HCT116 (cell line): ENCODE measurements around the gene C20orf204. TPM values are rescaled to one million over a fixed set of nuclear protein-coding genes. Genes with fewer than 3 reads are reported as not detected.
"Not testable (repeated sequence)": the region's sequence is repeated elsewhere in the genome, so short reads cannot be mapped to it uniquely, and the experiment has no call there.

Experiments
- ATAC-seq: fragments of 200-7000 bp; cut with Tn5 transposase; 2 replicates; pipeline ENCODE4 v1.9.1; 2020; ENCODE audit warnings: mild to moderate bottlenecking, moderate library complexity
- BruUV-seq: library from RNA; stranded (reverse); fragments of 400-500 nt; replicated peaks from 2 replicates; lab custom pipeline; 2021; lab: Mats Ljungman, UMichigan
- CTCF ChIA-PET: fragments of 300-600 bp; sonication (Branson Sonifier 250); formaldehyde crosslinking; loops from one replicate; lab custom pipeline; 2021; ENCODE audit warnings: antibody characterized with exemption; lab: Charles Lee
- POLR2A ChIA-PET: fragments of 300-600, 350-600 bp; sonication (Branson Sonifier 250); formaldehyde crosslinking; loops from one replicate; lab custom pipeline; 2021; ENCODE audit warnings: antibody characterized with exemption; lab: Charles Lee
- RAD21 ChIA-PET, 2 experiments: fragments of 300-600 bp; sonication (Branson Sonifier 250); formaldehyde crosslinking; loops; one replicate each; lab custom pipeline; 2023; ENCODE audit warnings: low total read pairs in 2 of 2; ENCODE audit not compliant: uncharacterized antibody in 2 of 2, unreplicated experiment in 2 of 2, low non-redundant PET in 1 of 2; lab: Charles Lee
- DNase-seq: peaks from one replicate; pipeline ENCODE4 v3.0.0-alpha.2; 2010; ENCODE audit warnings: low read depth, low spot score
- H2AFZ ChIP-seq: fragments of 200-600 bp; shearing (Covaris generic), sonication (generic); 2 replicates; pipeline ENCODE4 v1.6.1; 2017; ENCODE audit warnings: low read depth, mixed run types, mixed read lengths, antibody characterized with exemption, low read length; ENCODE audit not compliant: poor library complexity, severe bottlenecking
- H3K27ac ChIP-seq: 2 replicates; pipeline ENCODE4 v1.5.1; 2012; ENCODE audit warnings: low read depth, low read length
- H3K27me3 ChIP-seq: fragments of 200-600 bp; sonication (generic); 2 replicates; pipeline ENCODE4 v1.6.1; 2016; ENCODE audit warnings: mixed run types, low read length, mixed read lengths; ENCODE audit not compliant: insufficient read depth
- H3K36me3 ChIP-seq, 2 experiments: fragments of 200-500 bp in 1 of 2; fragments of 200-600 bp in 1 of 2; sonication (Bioruptor generic) in 1 of 2; sonication (generic) in 1 of 2; 2 replicates each; pipeline versions ENCODE4 v1.5.1 to v1.6.1; 2014 to 2016; ENCODE audit warnings: low read length in 2 of 2, inconsistent platforms in 1 of 2, mixed read lengths in 1 of 2, mixed run types in 1 of 2; ENCODE audit not compliant: insufficient read depth in 2 of 2, control insufficient read depth in 1 of 2
- H3K4me1 ChIP-seq, 2 experiments: fragments of 200-600 bp in 1 of 2; sonication (generic) in 1 of 2; 2 replicates each; pipeline versions ENCODE4 v1.5.1 to v1.6.1; 2012 to 2017; ENCODE audit warnings: low read length in 2 of 2, inconsistent platforms in 1 of 2, mild to moderate bottlenecking in 1 of 2, mixed read lengths in 1 of 2, mixed run types in 1 of 2, moderate library complexity in 1 of 2; ENCODE audit not compliant: insufficient read depth in 2 of 2, control insufficient read depth in 1 of 2
- H3K4me2 ChIP-seq: fragments of 200-600 bp; sonication (generic); 2 replicates; pipeline ENCODE4 v1.6.1; 2017; ENCODE audit warnings: mixed run types, low read length, mixed read lengths
- H3K4me3 ChIP-seq, 2 experiments: fragments of 200-600 bp in 1 of 2; sonication (generic) in 1 of 2; replicated peaks in 1 of 2; 2 replicates each; pipeline ENCODE4 v1.5.1; 2011 to 2016; ENCODE audit warnings: low read length in 2 of 2, control low read depth in 1 of 2, low read depth in 1 of 2, mild to moderate bottlenecking in 1 of 2, mixed read lengths in 1 of 2, mixed run types in 1 of 2
- H3K79me2 ChIP-seq: fragments of 200-600 bp; sonication (generic); 2 replicates; pipeline ENCODE4 v1.6.1; 2017; ENCODE audit warnings: mild to moderate bottlenecking, mixed run types, low read length, moderate library complexity, mixed read lengths; ENCODE audit not compliant: insufficient read depth
- H3K9ac ChIP-seq: fragments of 200-600 bp; sonication (generic); 2 replicates; pipeline ENCODE4 v1.6.1; 2016; ENCODE audit warnings: low read length, mixed read lengths
- H3K9me2 ChIP-seq: fragments of 200-600 bp; sonication (generic), shearing (Covaris generic); 2 replicates; pipeline ENCODE4 v1.6.1; 2017; ENCODE audit warnings: mixed run types, mild to moderate bottlenecking, moderate library complexity; ENCODE audit not compliant: insufficient read depth
- H3K9me3 ChIP-seq, 2 experiments: fragments of 200-500 bp in 1 of 2; fragments of 200-600 bp in 1 of 2; sonication (Bioruptor generic) in 1 of 2; sonication (generic) in 1 of 2; 2 replicates each; pipeline ENCODE4 v1.6.1; 2014 to 2017; ENCODE audit warnings: low read length in 2 of 2, mixed read lengths in 2 of 2, inconsistent platforms in 1 of 2, low read depth in 1 of 2, mild to moderate bottlenecking in 1 of 2, mixed run types in 1 of 2, moderate library complexity in 1 of 2; ENCODE audit not compliant: control insufficient read depth in 1 of 2, insufficient read depth in 1 of 2
- H4K20me1 ChIP-seq: fragments of 200-600 bp; sonication (generic), shearing (Covaris generic); 2 replicates; pipeline ENCODE4 v1.6.1; 2017; ENCODE audit warnings: mixed run types, mild to moderate bottlenecking, moderate library complexity; ENCODE audit not compliant: insufficient read depth
- ELF1 ChIP-seq: IDR thresholded peaks from 2 replicates; pipeline ENCODE4 v1.6.1; 2012; ENCODE audit warnings: low read depth, borderline replicate concordance
- EZH2 ChIP-seq: fragments of 200-600 bp; sonication (generic); IDR thresholded peaks from 2 replicates; pipeline ENCODE4 v1.6.1; 2017; ENCODE audit warnings: antibody characterized with exemption, mixed run types
- REST ChIP-seq: IDR thresholded peaks from 2 replicates; pipeline ENCODE4 v1.6.1; 2012; ENCODE audit warnings: low read depth
- SRF ChIP-seq: IDR thresholded peaks from 2 replicates; pipeline ENCODE4 v1.6.1; 2012; ENCODE audit warnings: low read depth
- YY1 ChIP-seq: IDR thresholded peaks from 2 replicates; pipeline ENCODE4 v1.6.1; 2011; ENCODE audit warnings: low read length, low read depth, moderate library complexity, mild to moderate bottlenecking; ENCODE audit not compliant: insufficient replicate concordance; ENCODE audit errors: extremely low read depth
- ZNF274 ChIP-seq: fragments of 200-500 bp; sonication (Bioruptor generic); IDR thresholded peaks from 2 replicates; pipeline ENCODE4 v1.6.1; 2014; ENCODE audit warnings: mild to moderate bottlenecking, low read depth, low read length, inconsistent platforms
- intact Hi-C: fragments of 100-400 bp; cut with micrococcal nuclease; formaldehyde crosslinking; loops from 2 replicates; pipeline ENCODE4 v1.10.0; 2022
- total RNA-seq: library from RNA; stranded (reverse); gene quantifications from one replicate; pipeline ENCODE4 v1.2.1, GENCODE V29; 2021; ENCODE audit not compliant: unreplicated experiment
- TF ChIP-seq, protein P1 (sequence below): IDR thresholded peaks from 2 replicates; pipeline ENCODE4 v1.6.1; 2012
- TF ChIP-seq, protein P2 (sequence below), 3 experiments: fragments of 200-600 bp in 1 of 3; sonication (generic) in 1 of 3; IDR thresholded peaks in 2 of 3; conservative IDR thresholded peaks in 1 of 3; 2 replicates each; pipeline ENCODE4 v1.5.1; 2012 to 2017; ENCODE audit warnings: low read depth in 2 of 3, low read length in 2 of 3, antibody characterized with exemption in 1 of 3, borderline replicate concordance in 1 of 3, control low read depth in 1 of 3, mild to moderate bottlenecking in 1 of 3, mixed read lengths in 1 of 3, mixed run types in 1 of 3, moderate library complexity in 1 of 3; ENCODE audit not compliant: insufficient read depth in 1 of 3

Gene C20orf204
- total RNA-seq, 1 experiment from 2014 or later = 2.5 TPM

DNA sequence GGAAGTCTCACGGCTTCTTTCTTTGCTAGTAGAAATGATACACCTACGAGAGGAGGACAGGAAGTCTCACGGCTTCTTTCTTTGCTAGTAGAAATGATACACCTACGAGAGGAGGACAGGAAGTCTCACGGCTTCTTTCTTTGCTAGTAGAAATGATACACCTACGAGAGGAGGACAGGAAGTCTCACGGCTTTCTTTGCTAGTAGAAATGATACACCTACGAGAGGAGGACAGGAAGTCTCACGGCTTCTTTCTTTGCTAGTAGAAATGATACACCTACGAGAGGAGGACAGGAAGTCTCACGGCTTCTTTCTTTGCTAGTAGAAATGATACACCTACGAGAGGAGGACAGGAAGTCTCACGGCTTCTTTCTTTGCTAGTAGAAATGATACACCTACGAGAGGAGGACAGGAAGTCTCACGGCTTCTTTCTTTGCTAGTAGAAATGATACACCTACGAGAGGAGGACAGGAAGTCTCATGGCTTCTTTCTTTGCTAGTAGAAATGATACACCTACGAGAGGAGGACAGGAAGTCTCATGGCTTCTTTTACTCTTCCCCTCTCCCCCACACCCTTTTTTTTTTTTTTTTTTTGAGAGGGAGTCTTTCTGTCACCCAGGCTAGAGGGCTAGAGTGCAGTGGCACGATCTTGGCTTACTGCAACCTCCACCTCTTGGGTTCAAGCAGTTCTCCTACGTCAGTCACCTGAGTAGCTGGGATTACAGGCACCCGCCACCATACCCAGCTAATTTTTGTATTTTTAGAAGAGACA, 23.4 kb upstream of the C20orf204 start:
- DNase-seq, H3K4me2 ChIP-seq, ATAC-seq, CTCF ChIA-PET, intact Hi-C loops, RAD21 ChIA-PET, H3K4me1 ChIP-seq, H3K9ac ChIP-seq, H3K4me3 ChIP-seq, H3K9me3 ChIP-seq, H3K27ac ChIP-seq, H3K9me2 ChIP-seq, H4K20me1 ChIP-seq, H2AFZ ChIP-seq, POLR2A ChIA-PET, H3K27me3 ChIP-seq, BruUV-seq: not testable (repeated sequence)
- peaks cover 21% of the 10 kb centered on the region for H3K79me2 ChIP-seq
- peaks cover 32 to 55% of the 10 kb centered on the region in 2 experiments for H3K36me3 ChIP-seq

DNA sequence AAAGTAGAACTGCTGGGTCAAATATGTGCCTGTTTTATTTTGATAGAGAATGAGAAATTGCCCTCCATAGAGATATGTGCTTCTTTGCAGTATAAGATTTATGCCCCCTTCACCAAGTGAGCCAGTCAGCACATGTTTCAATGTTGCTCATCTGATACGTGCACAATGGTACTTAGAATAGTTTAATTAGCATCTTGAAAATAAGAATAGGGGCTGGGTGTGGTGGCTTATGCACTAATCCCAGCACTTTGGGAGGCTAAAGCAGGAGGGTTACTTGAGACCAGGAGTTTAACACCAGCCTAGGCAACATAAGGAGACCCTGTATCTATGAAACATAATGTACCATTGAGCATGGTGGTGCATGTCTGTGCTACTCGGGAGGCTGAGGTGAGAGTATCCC, 20.3 kb upstream of the C20orf204 start:
- Histone ChIP-seq H3K9me3 (no peaks in the 10 kb centered on the region), H3K4me2 (no peak overlapping the region), H3K4me3 (no peak overlapping the region), H3K9me2 (no peaks in the 10 kb centered on the region), H3K9ac (no peak overlapping the region), H4K20me1 (no peaks in the 10 kb centered on the region), H3K79me2 (peaks cover 6% of the 10 kb centered on the region; the same call in 1 of the 2 replicates), H3K4me1 (no peaks in the 10 kb centered on the region), H3K27me3 (no peaks in the 10 kb centered on the region), H3K27ac (no peak overlapping the region), H2AFZ (no peak overlapping the region), H3K36me3 (peaks cover 39 to 40% of the 10 kb centered on the region in 2 experiments; a peak in 3 of 4 replicates)
- no TSS peak for BruUV-seq
- CTCF ChIA-PET = no interaction called here
- RAD21 ChIA-PET = no interaction called here
- no peak for ATAC-seq
- TF ChIP-seq ELF1 = no peak
- TF ChIP-seq SRF = no peak
- TF ChIP-seq, protein P1, sequence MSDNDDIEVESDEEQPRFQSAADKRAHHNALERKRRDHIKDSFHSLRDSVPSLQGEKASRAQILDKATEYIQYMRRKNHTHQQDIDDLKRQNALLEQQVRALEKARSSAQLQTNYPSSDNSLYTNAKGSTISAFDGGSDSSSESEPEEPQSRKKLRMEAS = no peak
- no peak for TF ChIP-seq EZH2
- no peak for TF ChIP-seq YY1
- TF ChIP-seq, protein P2, sequence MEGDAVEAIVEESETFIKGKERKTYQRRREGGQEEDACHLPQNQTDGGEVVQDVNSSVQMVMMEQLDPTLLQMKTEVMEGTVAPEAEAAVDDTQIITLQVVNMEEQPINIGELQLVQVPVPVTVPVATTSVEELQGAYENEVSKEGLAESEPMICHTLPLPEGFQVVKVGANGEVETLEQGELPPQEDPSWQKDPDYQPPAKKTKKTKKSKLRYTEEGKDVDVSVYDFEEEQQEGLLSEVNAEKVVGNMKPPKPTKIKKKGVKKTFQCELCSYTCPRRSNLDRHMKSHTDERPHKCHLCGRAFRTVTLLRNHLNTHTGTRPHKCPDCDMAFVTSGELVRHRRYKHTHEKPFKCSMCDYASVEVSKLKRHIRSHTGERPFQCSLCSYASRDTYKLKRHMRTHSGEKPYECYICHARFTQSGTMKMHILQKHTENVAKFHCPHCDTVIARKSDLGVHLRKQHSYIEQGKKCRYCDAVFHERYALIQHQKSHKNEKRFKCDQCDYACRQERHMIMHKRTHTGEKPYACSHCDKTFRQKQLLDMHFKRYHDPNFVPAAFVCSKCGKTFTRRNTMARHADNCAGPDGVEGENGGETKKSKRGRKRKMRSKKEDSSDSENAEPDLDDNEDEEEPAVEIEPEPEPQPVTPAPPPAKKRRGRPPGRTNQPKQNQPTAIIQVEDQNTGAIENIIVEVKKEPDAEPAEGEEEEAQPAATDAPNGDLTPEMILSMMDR (IDR thresholded peaks at IDR 0.05 in 2 of 3, conservative IDR thresholded peaks at IDR 0.05 in 1 of 3; ENCODE audit: borderline replicate concordance in 1 of 3, insufficient read depth in 1 of 3, low read depth in 2 of 3, low read length in 2 of 3) = no peak
- no peak for TF ChIP-seq REST
- TF ChIP-seq ZNF274 = no peak
- intact Hi-C loops = no loop called here
- POLR2A ChIA-PET = no interaction called here
- DNase-seq = no peak
